ENCODE results near the gene MEIS3.

GRCh38 chr19:47375694-47376588 lies 43.4 kb downstream of the MEIS3 start:
- TF ChIP-seq YY1 (IDR thresholded peaks at IDR 0.05; ENCODE audit: insufficient read depth, insufficient read length) (no peak), ZNF274 (IDR thresholded peaks at IDR 0.05; ENCODE audit: low read depth, low read length) (no peak), SUZ12 (IDR thresholded peaks at IDR 0.05; ENCODE audit: extremely low read depth, insufficient read depth, insufficient read length) (no peak)
